Measurements from ENCODE around the gene LIN54. TPM values are rescaled to one million over a fixed set of nuclear protein-coding genes. Genes with fewer than 3 reads are reported as not detected.
A peak's percentile ranks its signal among the peaks of the same experiment; 100 is the strongest.
"Not testable (repeated sequence)": the region's sequence is repeated elsewhere in the genome, so short reads cannot be mapped to it uniquely, and the experiment has no call there.

LIN54 gene
- total and polyA plus RNA-seq, 8 donors: 1.2 to 40.3 (median 3.0) TPM

GRCh38 chr4:83043801-83044407 lies 33.3 kb upstream of the LIN54 start:
- Histone ChIP-seq H3K36me3 (peaks cover 0 to 15% (median 6%) of the 10 kb centered on the region in 4 donors), H3K9me3 (no peaks in the 10 kb centered on the region), H3K4me1 (no peaks in the 10 kb centered on the region), H3K4me3 (no peak overlapping the region), H3K27ac (no peak overlapping the region), H3K27me3 (no peaks in the 10 kb centered on the region)
- intact Hi-C loops (cut with DNase I; ENCODE audit: low total_unique reads): no loop called here
- WGBS, 5 donors: 92 to 96% (median 95%) methylated on average over 14 of the region's 14 CpGs
- no peak for TF ChIP-seq POLR2A (IDR thresholded peaks at IDR 0.05)
- TF ChIP-seq EP300 (IDR thresholded peaks at IDR 0.05): no peak
- no peak for TF ChIP-seq POLR2AphosphoS5 (IDR thresholded peaks at IDR 0.05)
- no peak for TF ChIP-seq CTCF (IDR thresholded peaks at IDR 0.05)
- no peak for DNase-seq

DNA sequence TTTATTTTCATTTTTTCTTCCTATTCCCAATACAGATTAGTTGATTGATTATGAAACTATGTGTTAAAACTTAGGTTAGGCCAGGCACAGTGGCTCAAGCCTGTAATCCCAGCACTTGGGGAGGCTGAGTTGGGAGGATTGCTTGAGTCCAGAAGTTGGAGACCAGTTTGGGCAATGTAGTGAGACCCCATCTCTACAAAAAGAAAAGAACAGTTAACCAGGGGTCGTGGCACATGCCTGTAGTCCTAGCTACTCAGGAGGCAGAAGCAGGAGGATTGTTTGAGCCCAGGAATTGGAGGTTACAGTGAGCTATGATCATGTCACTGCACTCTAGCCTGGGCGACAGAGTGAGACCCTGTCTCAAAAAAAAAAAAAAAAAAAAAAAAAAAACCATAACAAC lies 32.5 kb upstream of the LIN54 start:
- H3K27ac ChIP-seq; H3K4me1 ChIP-seq; H3K9me3 ChIP-seq; DNase-seq; H3K27me3 ChIP-seq; intact Hi-C loops (cut with DNase I; ENCODE audit: low total_unique reads); H3K4me3 ChIP-seq: not testable (repeated sequence)
- peaks cover 0 to 15% (median 6%) of the 10 kb centered on the region in 4 donors for H3K36me3 ChIP-seq
- 91 to 98% (median 94%) methylated on average over 2 of the region's 2 CpGs for WGBS, 5 donors

DNA sequence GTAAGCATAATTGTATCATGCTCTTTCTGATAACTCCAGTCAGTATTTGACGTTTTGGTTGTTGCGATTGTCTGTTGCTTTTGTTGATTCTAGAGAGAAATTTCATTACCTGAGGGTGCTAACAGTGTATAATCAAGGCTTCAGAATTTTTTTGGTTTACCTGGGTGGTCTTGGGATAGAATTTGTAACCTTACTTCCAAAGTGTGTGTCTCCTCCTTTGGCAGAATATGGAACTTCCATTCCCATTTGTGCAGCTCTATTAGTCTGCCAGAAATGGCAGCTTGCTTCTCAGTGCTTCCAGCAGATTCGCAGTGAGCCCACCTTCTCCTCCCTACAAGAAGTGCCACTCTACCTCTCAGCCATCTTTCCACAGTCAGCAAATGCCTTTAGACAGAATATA lies 29.6 kb upstream of the LIN54 start:
- H3K4me1 ChIP-seq: peaks cover 8 to 33% (median 21%) of the 10 kb centered on the region in 4 donors
- DNase-seq: no peak
- intact Hi-C loops (cut with DNase I; ENCODE audit: low total_unique reads): no loop called here
- H3K27me3 ChIP-seq: no peaks in the 10 kb centered on the region
- 81 to 91% (median 84%) methylated on average over 3 of the region's 3 CpGs for WGBS, 5 donors
- no peaks in the 10 kb centered on the region for H3K9me3 ChIP-seq
- no peak overlapping the region for H3K4me3 ChIP-seq
- TF ChIP-seq CTCF (IDR thresholded peaks at IDR 0.05) (no peak), POLR2AphosphoS5 (IDR thresholded peaks at IDR 0.05) (no peak), EP300 (IDR thresholded peaks at IDR 0.05) (no peak), POLR2A (IDR thresholded peaks at IDR 0.05) (no peak)
- H3K36me3 ChIP-seq: peaks cover 0 to 8% (median 5%) of the 10 kb centered on the region in 4 donors
- no peak overlapping the region for H3K27ac ChIP-seq

GRCh38 chr4:83036991-83037665 lies 26.5 kb upstream of the LIN54 start:
- no peak overlapping the region for H3K4me3 ChIP-seq
- H3K36me3 ChIP-seq: peaks cover 0 to 5% (median 3%) of the 10 kb centered on the region in 4 donors
- peak in 1 of 2 donors; percentile 20 for DNase-seq
- H3K4me1 ChIP-seq: peaks cover 8 to 33% (median 21%) of the 10 kb centered on the region in 4 donors
- WGBS, 5 donors: 46 to 68% (median 54%) methylated on average over 5 of the region's 5 CpGs
- TF ChIP-seq CTCF (IDR thresholded peaks at IDR 0.05): no peak
- no peak for TF ChIP-seq POLR2AphosphoS5 (IDR thresholded peaks at IDR 0.05)
- TF ChIP-seq POLR2A (IDR thresholded peaks at IDR 0.05): no peak
- intact Hi-C loops (cut with DNase I; ENCODE audit: low total_unique reads): no loop called here
- H3K27ac ChIP-seq: no peak overlapping the region
- no peaks in the 10 kb centered on the region for H3K27me3 ChIP-seq
- no peaks in the 10 kb centered on the region for H3K9me3 ChIP-seq

Measured in stomach (tissue), 9 donors.